ENCODE measurements around the gene ACSF3.

Gene ACSF3

DNA sequence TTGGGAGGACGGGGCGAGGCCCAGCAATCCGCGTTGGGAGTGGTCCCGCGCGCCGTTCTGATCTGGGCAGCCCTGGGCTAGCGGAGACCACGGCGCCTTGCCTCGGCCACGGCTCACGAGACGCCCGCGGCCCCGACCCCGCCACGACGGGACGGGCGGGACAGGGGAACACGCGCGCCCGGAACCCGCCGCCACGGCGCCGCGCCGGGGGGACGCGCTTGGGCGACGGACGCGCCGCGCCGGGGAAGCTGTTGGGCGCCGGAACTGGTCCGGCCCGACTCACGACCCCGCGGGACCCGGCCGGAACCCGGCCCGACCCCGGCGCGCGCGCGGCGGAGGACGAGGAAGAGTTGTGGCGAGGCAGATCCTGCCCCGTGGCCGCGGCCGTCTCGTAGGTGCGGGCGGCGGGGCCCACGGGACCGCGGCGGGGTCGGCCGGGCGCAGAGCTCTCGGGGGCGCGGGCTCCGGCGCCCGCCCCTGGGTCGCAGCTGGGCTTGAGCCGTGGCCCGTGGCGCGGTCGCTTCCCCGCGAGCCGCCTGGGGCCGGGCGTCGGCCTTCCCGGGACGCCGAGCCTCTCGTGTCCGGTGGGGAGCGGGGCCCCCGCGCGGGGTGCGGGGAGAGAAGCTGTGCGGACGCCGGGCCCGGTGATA is at the start of gene ACSF3:
TSS of gene ACSF3 (plus strand) at position 251 of the 650 bp plus-strand sequence. CDS start 6,830 bp downstream, outside the sequence.
- DNase-seq (peak; percentile 81), ATAC-seq (peak; percentile 68)

DNA sequence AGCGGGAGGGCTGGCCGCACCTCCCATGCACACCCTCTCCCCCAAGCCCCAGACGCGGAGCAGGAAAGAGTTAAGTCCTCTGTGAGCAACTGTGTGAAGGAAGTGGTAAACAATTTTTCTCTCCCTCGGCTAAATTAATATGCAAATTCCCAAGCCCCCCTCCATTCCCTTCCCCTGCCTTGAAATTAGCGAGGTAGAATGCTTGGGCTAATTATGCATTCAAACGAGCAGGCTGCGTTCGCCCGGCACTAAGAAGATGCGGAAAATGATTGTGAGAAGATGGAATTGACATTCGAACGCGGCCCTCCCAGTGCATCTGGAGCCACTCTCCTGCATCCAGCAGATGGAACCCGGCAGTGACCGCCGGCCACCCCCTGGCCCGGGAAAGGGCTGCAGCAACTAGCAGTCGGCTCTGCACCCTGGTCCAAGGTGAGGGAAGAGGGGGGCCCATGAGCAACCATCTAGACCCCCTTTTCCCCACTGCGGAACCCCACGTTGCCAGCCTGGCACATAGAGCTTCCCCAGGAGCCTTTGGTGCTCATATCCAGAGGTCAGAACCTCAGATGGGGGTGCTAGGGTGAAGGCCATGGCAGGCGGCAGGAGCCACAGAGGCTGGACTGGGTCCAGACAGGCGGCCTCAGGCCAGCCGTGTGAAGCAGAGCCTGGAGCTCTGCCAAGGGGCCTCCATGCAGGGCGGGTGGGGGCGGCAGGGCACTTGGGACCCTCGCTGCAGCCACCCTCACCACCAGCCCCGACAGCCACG is 49.1 kb upstream of the ACSF3 start:
- no peak for ATAC-seq
- DNase-seq = no peak

DNA sequence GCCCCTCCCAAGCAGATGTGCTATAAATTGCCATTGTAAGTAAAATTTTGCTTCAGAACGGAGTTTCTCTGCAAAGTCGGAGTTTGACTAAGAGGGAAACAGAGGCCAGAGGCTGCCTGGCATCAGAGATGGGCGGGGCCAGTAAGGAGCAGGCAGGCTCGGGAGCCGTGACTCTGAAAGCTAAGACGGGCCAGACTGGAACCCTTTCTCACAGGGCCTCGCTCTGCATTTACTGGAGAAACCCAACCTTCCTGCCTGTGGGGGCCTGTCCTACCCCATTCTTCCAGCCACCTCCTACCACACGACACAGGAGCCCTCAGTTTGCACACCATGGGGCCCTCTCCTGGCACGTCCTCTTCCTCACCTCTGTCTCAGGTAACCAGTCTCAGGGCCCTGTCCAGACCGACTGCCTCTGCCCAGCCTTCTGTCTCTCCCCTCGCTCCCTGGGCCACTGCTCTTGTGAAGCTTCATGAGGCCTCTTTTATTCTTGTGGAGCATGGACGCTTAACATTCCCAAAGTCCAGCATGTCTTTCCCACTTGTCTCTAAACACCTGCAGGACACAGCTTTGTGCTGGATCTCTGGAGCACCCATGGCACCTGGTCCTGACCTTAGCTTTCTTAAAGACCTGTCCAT is 48.4 kb upstream of the ACSF3 start:
- DNase-seq = no peak
- ATAC-seq = no peak

GRCh38 chr16:89045881-89046280 is 47.8 kb upstream of the ACSF3 start:
- DNase-seq (no peak), ATAC-seq (no peak)

- DNase-seq (no peak), ATAC-seq (no peak)
Observed at GRCh38 chr16:89046491-89046890, 47.2 kb upstream of the ACSF3 start.

DNA sequence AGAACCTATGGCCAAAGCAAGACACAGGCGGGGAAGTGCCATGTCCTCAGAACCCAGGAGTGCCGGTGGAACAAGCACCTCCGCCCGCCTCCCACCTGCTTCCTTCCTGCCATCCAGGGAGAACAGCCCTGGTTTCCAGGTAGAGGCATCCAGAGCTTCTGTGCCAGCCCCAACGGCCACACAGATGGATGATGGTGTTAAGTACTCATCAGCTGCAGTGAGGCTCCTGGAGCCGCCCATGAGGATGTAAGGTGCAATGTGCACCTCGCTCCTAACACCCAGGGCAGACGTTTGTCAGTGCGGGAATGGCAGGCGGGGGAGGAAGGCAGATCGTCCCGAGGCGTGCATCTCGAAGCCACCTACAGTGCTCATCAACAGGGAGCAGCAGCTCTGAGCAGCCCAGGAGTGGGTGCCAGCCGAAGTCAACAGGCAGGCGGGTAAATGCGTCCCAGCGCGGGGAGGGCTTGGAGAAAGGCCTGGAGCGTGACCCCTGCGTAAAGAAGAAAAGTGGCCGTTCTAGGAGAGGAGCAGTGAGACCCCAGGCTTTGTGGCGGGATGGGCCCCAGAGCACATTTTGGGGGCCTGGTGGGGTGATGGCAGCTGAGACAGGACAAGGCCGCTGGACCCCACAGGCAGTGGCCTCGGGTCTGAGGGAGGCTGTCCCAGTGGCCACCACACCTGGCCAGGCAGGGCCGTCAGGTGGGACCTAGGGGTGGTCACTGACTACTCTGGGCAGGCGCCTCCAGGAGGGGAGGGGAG is 46.1 kb upstream of the ACSF3 start:
- ATAC-seq (no peak), DNase-seq (no peak)

- DNase-seq (no peak), ATAC-seq (no peak)
Observed at GRCh38 chr16:89048090-89048725, 45.4 kb upstream of the ACSF3 start.

DNA sequence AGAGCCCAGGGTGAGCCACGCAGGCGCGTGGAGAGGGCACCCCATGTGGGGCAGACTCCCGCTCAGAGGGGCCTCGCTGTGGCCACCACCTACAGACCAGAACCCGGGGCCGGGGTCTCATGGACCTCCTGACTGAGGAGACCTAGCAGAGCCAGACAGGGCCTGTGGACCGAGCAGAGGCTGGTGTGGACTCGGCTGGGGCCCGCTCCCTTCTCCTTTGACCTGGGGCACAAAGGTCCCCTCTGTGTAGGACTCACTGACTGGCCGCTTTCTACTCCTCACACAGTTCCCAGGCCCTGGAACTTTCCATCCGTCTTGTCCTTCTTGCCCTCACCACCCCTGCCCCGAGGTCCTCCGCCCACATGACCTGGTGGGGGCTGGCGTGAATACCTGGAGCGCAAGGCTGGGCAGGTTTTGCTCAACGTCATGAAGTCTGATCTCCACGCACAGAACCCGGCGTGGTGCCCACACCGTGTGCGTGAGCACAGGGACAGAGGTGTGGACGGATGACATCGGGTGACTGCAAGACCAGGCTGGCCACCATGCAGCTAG is 44.7 kb upstream of the ACSF3 start:
- DNase-seq = no peak
- ATAC-seq = no peak

GRCh38 chr16:89049484-89050118 is 44.1 kb upstream of the ACSF3 start:
- DNase-seq = no peak
- ATAC-seq = no peak

GRCh38 chr16:89050119-89050867 is 43.4 kb upstream of the ACSF3 start:
- ATAC-seq = no peak
- DNase-seq = no peak

DNA sequence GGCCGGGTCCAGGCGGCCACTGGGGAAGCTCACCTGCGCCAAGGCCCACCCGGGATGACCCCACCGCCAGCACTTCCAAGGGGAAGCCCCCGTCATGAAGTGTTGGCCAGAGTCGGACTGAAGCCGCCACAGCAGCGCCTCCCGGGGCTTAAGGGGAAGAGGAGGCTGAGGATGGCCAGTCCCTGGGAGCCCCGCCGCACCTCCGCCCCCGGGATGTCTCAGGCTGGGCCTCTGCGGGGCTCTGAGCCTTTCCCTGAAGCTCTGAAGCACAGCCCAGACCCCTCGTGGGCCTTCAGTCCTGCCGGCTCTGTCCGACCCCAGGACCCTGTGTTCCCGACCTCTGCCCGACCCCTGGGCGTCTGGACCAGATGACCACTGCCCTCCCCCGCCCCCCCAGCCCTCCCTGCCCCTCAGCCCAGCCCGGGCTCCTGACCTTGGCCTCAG is 42.8 kb upstream of the ACSF3 start:
- ATAC-seq = no peak
- no peak for DNase-seq

- no peak for DNase-seq
- ATAC-seq = no peak
Observed at GRCh38 chr16:89051521-89052166, 42.0 kb upstream of the ACSF3 start.

GRCh38 chr16:89052191-89052889 is 41.3 kb upstream of the ACSF3 start:
- no peak for ATAC-seq
- DNase-seq = no peak

GRCh38 chr16:89052890-89053724 is 40.5 kb upstream of the ACSF3 start:
- ATAC-seq (no peak), DNase-seq (no peak)

- DNase-seq (no peak), ATAC-seq (no peak)
Observed at GRCh38 chr16:89053725-89054029, 40.0 kb upstream of the ACSF3 start.

- no peak for DNase-seq
- ATAC-seq = no peak
Observed at GRCh38 chr16:89054261-89054661, 39.4 kb upstream of the ACSF3 start.

- DNase-seq (no peak), ATAC-seq (no peak)
Observed at GRCh38 chr16:89054714-89055113, 38.9 kb upstream of the ACSF3 start.

DNA sequence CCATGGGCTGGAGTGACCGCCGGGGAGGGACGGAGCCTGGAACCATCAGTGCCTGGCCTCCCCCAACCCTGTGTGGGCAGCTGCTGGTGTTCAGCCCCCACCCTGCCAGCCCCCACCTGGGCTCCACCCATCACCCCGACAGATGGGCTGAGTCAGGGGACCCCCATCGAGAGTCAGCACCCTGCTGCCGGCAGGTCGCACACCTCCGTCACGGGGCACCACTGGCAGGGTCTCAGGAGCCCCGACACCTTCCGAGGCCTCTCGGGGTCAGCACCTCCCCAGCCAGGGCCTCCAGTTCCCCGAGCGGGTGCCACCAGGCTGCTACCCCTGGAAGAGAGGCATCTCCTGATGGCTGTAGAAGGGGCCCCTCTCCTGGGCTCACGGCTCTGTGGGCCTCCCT is 38.3 kb upstream of the ACSF3 start:
- no peak for DNase-seq
- ATAC-seq = no peak

All from stimulated activated naive CD8-positive, alpha-beta T cell treated with anti-CD3 and anti-CD28 coated beads, Interleukin-15, Interleukin-2, amounts not matched to agents 100 U/mL and 50 U/mL, for 24 hours (primary cell).